Measurements from ENCODE around the gene MAN1A2. TPM values are rescaled to one million over a fixed set of nuclear protein-coding genes. Genes with fewer than 3 reads are reported as not detected.

The MAN1A2 gene
- total and polyA plus RNA-seq, 4 experiments from 2014 or later = 17.5 to 66.5 (median 40.6) TPM

- CTCF ChIA-PET (ENCODE audit: partially characterized antibody) = interaction anchor here (1.1 to 4.1 kb wide), 5 partner anchors 29 to 195 kb away, joined by 3 to 20 read pairs (median 6); no protein-coding TSS in a partner anchor
- no peak overlapping the region for H3K27ac Mint-ChIP-seq
- no peaks in the 10 kb centered on the region for H3K4me1 ChIP-seq (ENCODE audit: insufficient read depth, low read length)
- no peak overlapping the region for H3K4me3 ChIP-seq (ENCODE audit: low read length in 2 of 2)
- H3K36me3 ChIP-seq (ENCODE audit: insufficient read depth, low read length) = no peaks in the 10 kb centered on the region
- no peak for DNase-seq
- no peaks in the 10 kb centered on the region for H3K9me3 ChIP-seq (ENCODE audit: control insufficient read depth in 1 of 2, low read length in 2 of 2)
- no peak overlapping the region for H3K4me3 Mint-ChIP-seq
- peaks cover 0 to 4% (median under 1%) of the 10 kb centered on the region in 4 donors for H3K4me1 Mint-ChIP-seq
- H3K36me3 Mint-ChIP-seq = peaks cover 0 to 4% of the 10 kb centered on the region in 2 donors
- peaks cover 0 to 4% (median 2%) of the 10 kb centered on the region in 8 donors for H3K9me3 Mint-ChIP-seq
- H3K27me3 ChIP-seq (ENCODE audit: insufficient read depth, low read length) = no peaks in the 10 kb centered on the region
- no peaks in the 10 kb centered on the region for H3K27me3 Mint-ChIP-seq
- intact Hi-C loops (cut with micrococcal nuclease) = no loop called here
- H3K27ac ChIP-seq (ENCODE audit: low read depth, low read length) = no peak overlapping the region
- POLR2A ChIA-PET (ENCODE audit: partially characterized antibody) = no interaction called here
Measured at GRCh38 chr1:117564227-117565075, 197.2 kb downstream of the MAN1A2 start.

DNA sequence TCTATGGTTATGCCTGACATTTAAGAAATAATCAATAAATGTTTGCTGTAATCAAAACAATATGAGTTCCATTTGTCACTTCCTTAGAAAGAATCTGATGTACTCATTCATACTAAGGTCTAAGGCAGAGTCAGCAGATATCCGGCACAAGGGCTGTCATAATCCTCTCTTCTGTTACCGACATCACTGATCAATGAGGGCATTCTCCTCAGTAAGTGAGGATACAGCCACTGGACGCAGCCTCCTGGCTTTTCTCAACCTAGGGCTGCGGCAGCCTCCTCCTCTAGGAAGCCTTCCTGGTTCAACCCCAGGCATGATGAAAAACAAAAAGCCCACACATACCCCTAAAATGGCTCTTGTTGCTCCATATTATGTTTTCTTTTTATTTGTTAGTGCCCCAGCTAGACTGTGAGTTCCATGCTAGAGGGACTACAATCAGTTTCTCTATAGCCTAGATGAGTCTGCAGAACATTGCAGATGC, 197.9 kb downstream of the MAN1A2 start:
- no peak overlapping the region for H3K4me3 ChIP-seq (ENCODE audit: low read length in 2 of 2)
- no peaks in the 10 kb centered on the region for H3K36me3 Mint-ChIP-seq
- intact Hi-C loops (cut with micrococcal nuclease) = no loop called here
- no peak for DNase-seq
- no peaks in the 10 kb centered on the region for H3K36me3 ChIP-seq (ENCODE audit: insufficient read depth, low read length)
- ChIA-PET CTCF (ENCODE audit: partially characterized antibody) (interaction anchor here (2.2 kb wide), 1 partner anchor 30 kb away, joined by 8 read pairs; no protein-coding TSS in a partner anchor), POLR2A (ENCODE audit: partially characterized antibody) (no interaction called here)
- no peaks in the 10 kb centered on the region for H3K9me3 ChIP-seq (ENCODE audit: control insufficient read depth in 1 of 2, low read length in 2 of 2)
- H3K27ac Mint-ChIP-seq = no peak overlapping the region
- no peak overlapping the region for H3K4me3 Mint-ChIP-seq
- H3K27me3 ChIP-seq (ENCODE audit: insufficient read depth, low read length) = no peaks in the 10 kb centered on the region
- H3K27me3 Mint-ChIP-seq = no peaks in the 10 kb centered on the region
- H3K9me3 Mint-ChIP-seq = no peaks in the 10 kb centered on the region
- peaks cover 0 to 7% (median 3%) of the 10 kb centered on the region in 4 donors for H3K4me1 Mint-ChIP-seq
- no peaks in the 10 kb centered on the region for H3K4me1 ChIP-seq (ENCODE audit: insufficient read depth, low read length)
- H3K27ac ChIP-seq (ENCODE audit: low read depth, low read length) = no peak overlapping the region

GRCh38 chr1:117565745-117566455, 198.7 kb downstream of the MAN1A2 start:
- no peak for DNase-seq
- Histone ChIP-seq H3K27ac (ENCODE audit: low read depth, low read length) (no peak overlapping the region), H3K4me3 (ENCODE audit: low read length in 2 of 2) (no peak overlapping the region), H3K27me3 (ENCODE audit: insufficient read depth, low read length) (no peaks in the 10 kb centered on the region), H3K4me1 (ENCODE audit: insufficient read depth, low read length) (no peaks in the 10 kb centered on the region), H3K36me3 (ENCODE audit: insufficient read depth, low read length) (no peaks in the 10 kb centered on the region), H3K9me3 (ENCODE audit: control insufficient read depth in 1 of 2, low read length in 2 of 2) (no peaks in the 10 kb centered on the region)
- no peak overlapping the region for H3K27ac Mint-ChIP-seq
- peaks cover 0 to 7% (median 3%) of the 10 kb centered on the region in 4 donors for H3K4me1 Mint-ChIP-seq
- H3K36me3 Mint-ChIP-seq = no peaks in the 10 kb centered on the region
- POLR2A ChIA-PET (ENCODE audit: partially characterized antibody) = no interaction called here
- intact Hi-C loops (cut with micrococcal nuclease) = no loop called here
- no peak overlapping the region for H3K4me3 Mint-ChIP-seq
- CTCF ChIA-PET (ENCODE audit: partially characterized antibody) = interaction anchor here (2.2 kb wide), 1 partner anchor 31 kb away, joined by 8 read pairs; no protein-coding TSS in a partner anchor
- no peaks in the 10 kb centered on the region for H3K27me3 Mint-ChIP-seq
- H3K9me3 Mint-ChIP-seq = no peaks in the 10 kb centered on the region

GRCh38 chr1:117566556-117566955, 199.3 kb downstream of the MAN1A2 start:
- CTCF ChIA-PET (ENCODE audit: partially characterized antibody) = interaction anchor here (2.2 kb wide), 1 partner anchor 31 kb away, joined by 8 read pairs; no protein-coding TSS in a partner anchor
- POLR2A ChIA-PET (ENCODE audit: partially characterized antibody) = no interaction called here
- Mint-ChIP-seq H3K27me3 (no peaks in the 10 kb centered on the region), H3K4me1 (peaks cover 4 to 11% (median 5%) of the 10 kb centered on the region in 4 donors), H3K27ac (no peak overlapping the region), H3K36me3 (no peaks in the 10 kb centered on the region), H3K9me3 (no peaks in the 10 kb centered on the region), H3K4me3 (no peak overlapping the region)
- Histone ChIP-seq H3K36me3 (ENCODE audit: insufficient read depth, low read length) (no peaks in the 10 kb centered on the region), H3K9me3 (ENCODE audit: control insufficient read depth in 1 of 2, low read length in 2 of 2) (no peaks in the 10 kb centered on the region), H3K4me3 (ENCODE audit: low read length in 2 of 2) (no peak overlapping the region), H3K27me3 (ENCODE audit: insufficient read depth, low read length) (no peaks in the 10 kb centered on the region), H3K27ac (ENCODE audit: low read depth, low read length) (no peak overlapping the region), H3K4me1 (ENCODE audit: insufficient read depth, low read length) (peaks cover 4% of the 10 kb centered on the region)
- intact Hi-C loops (cut with micrococcal nuclease) = no loop called here
- DNase-seq = no peak

GRCh38 chr1:117567435-117567834, 200.2 kb downstream of the MAN1A2 start:
- Histone ChIP-seq H3K4me3 (ENCODE audit: low read length in 2 of 2) (no peak overlapping the region), H3K36me3 (ENCODE audit: insufficient read depth, low read length) (no peaks in the 10 kb centered on the region), H3K27ac (ENCODE audit: low read depth, low read length) (no peak overlapping the region), H3K4me1 (ENCODE audit: insufficient read depth, low read length) (peaks cover 11% of the 10 kb centered on the region), H3K27me3 (ENCODE audit: insufficient read depth, low read length) (no peaks in the 10 kb centered on the region), H3K9me3 (ENCODE audit: control insufficient read depth in 1 of 2, low read length in 2 of 2) (no peaks in the 10 kb centered on the region)
- POLR2A ChIA-PET (ENCODE audit: partially characterized antibody) = no interaction called here
- H3K27ac Mint-ChIP-seq = no peak overlapping the region
- CTCF ChIA-PET (ENCODE audit: partially characterized antibody) = interaction anchor here (1.6 kb wide), 1 partner anchor 191 kb away, joined by 4 read pairs; no protein-coding TSS in a partner anchor
- H3K9me3 Mint-ChIP-seq = no peaks in the 10 kb centered on the region
- no peaks in the 10 kb centered on the region for H3K27me3 Mint-ChIP-seq
- DNase-seq = no peak
- intact Hi-C loops (cut with micrococcal nuclease) = no loop called here
- no peak overlapping the region for H3K4me3 Mint-ChIP-seq
- H3K4me1 Mint-ChIP-seq = peaks cover 8 to 17% (median 13%) of the 10 kb centered on the region in 4 donors
- no peaks in the 10 kb centered on the region for H3K36me3 Mint-ChIP-seq

GRCh38 chr1:117567976-117568375, 200.7 kb downstream of the MAN1A2 start:
- Mint-ChIP-seq H3K36me3 (no peaks in the 10 kb centered on the region), H3K27me3 (no peaks in the 10 kb centered on the region), H3K4me3 (no peak overlapping the region), H3K4me1 (peaks cover 13 to 22% (median 18%) of the 10 kb centered on the region in 4 donors), H3K9me3 (no peaks in the 10 kb centered on the region), H3K27ac (no peak overlapping the region)
- Histone ChIP-seq H3K4me3 (ENCODE audit: low read length in 2 of 2) (no peak overlapping the region), H3K4me1 (ENCODE audit: insufficient read depth, low read length) (peaks cover 16% of the 10 kb centered on the region), H3K9me3 (ENCODE audit: control insufficient read depth in 1 of 2, low read length in 2 of 2) (no peaks in the 10 kb centered on the region), H3K27ac (ENCODE audit: low read depth, low read length) (no peak overlapping the region), H3K36me3 (ENCODE audit: insufficient read depth, low read length) (no peaks in the 10 kb centered on the region), H3K27me3 (ENCODE audit: insufficient read depth, low read length) (no peaks in the 10 kb centered on the region)
- CTCF ChIA-PET (ENCODE audit: partially characterized antibody) = interaction anchor here (0.7 to 1.6 kb wide), 5 partner anchors 32 to 190 kb away, joined by 3 to 4 read pairs (median 3); no protein-coding TSS in a partner anchor
- no peak for DNase-seq
- intact Hi-C loops (cut with micrococcal nuclease) = no loop called here
- POLR2A ChIA-PET (ENCODE audit: partially characterized antibody) = interaction anchor here (0.6 kb wide), 1 partner anchor 217 kb away, joined by 3 read pairs; no protein-coding TSS in a partner anchor

- no peak for DNase-seq
- H3K4me3 ChIP-seq (ENCODE audit: low read length in 2 of 2) = no peak overlapping the region
Measured at GRCh38 chr1:117568999-117569398, 201.8 kb downstream of the MAN1A2 start.

More at GRCh38 chr1:117568999-117569398, 201.8 kb downstream of the MAN1A2 start:
- ChIA-PET CTCF (ENCODE audit: partially characterized antibody) (interaction anchor here (0.9 to 1.6 kb wide), 4 partner anchors 33 to 189 kb away, joined by 3 to 4 read pairs (median 4); no protein-coding TSS in a partner anchor), POLR2A (ENCODE audit: partially characterized antibody) (interaction anchor here (0.6 to 1.0 kb wide), 2 partner anchors 38 to 177 kb away, joined by 3 to 6 read pairs; no protein-coding TSS in a partner anchor)
- H3K4me3 Mint-ChIP-seq = no peak overlapping the region
- no peak overlapping the region for H3K27ac Mint-ChIP-seq
- H3K36me3 Mint-ChIP-seq = no peaks in the 10 kb centered on the region
- intact Hi-C loops (cut with micrococcal nuclease) = no loop called here
- H3K27me3 Mint-ChIP-seq = no peaks in the 10 kb centered on the region
- Histone ChIP-seq H3K27me3 (ENCODE audit: insufficient read depth, low read length) (no peaks in the 10 kb centered on the region), H3K4me1 (ENCODE audit: insufficient read depth, low read length) (peaks cover 26% of the 10 kb centered on the region), H3K36me3 (ENCODE audit: insufficient read depth, low read length) (no peaks in the 10 kb centered on the region), H3K27ac (ENCODE audit: low read depth, low read length) (no peak overlapping the region), H3K9me3 (ENCODE audit: control insufficient read depth in 1 of 2, low read length in 2 of 2) (no peaks in the 10 kb centered on the region)
- peaks cover 13 to 32% (median 22%) of the 10 kb centered on the region in 4 donors for H3K4me1 Mint-ChIP-seq
- H3K9me3 Mint-ChIP-seq = no peaks in the 10 kb centered on the region

Measured in CD4-positive, alpha-beta memory T cell (primary cell).